NOMO-1 treated with DMSO at 0.1 percent for 48 hours (cell line): ENCODE data around the gene ATG16L2.

Source experiments
- DNase-seq: peaks from one replicate; lab custom pipeline; 2025; ENCODE audit not compliant: unreplicated experiment; lab: John Stamatoyannopoulos, UW

The ATG16L2 gene

GRCh38 chr11:72814286-72815109 lies at the start of gene ATG16L2:
Gene ATG16L2 (plus strand): TSS chr11:72814411. CDS start chr11:72814446, 35 bp downstream.
- DNase-seq = peak; percentile 77

- DNase-seq = no peak
These were observed 49.7 kb upstream of the ATG16L2 start for GRCh38 chr11:72764503-72764902.

- DNase-seq = no peak
These were observed 47.9 kb upstream of the ATG16L2 start for GRCh38 chr11:72766152-72766902.

GRCh38 chr11:72767203-72768062 lies 46.8 kb upstream of the ATG16L2 start:
- DNase-seq = no peak

GRCh38 chr11:72768581-72768980 lies 45.6 kb upstream of the ATG16L2 start:
- DNase-seq = no peak

- DNase-seq = no peak
These were observed 44.5 kb upstream of the ATG16L2 start for GRCh38 chr11:72769680-72770079.

GRCh38 chr11:72770799-72771198 lies 43.4 kb upstream of the ATG16L2 start:
- DNase-seq = no peak

- DNase-seq = no peak
These were observed 42.7 kb upstream of the ATG16L2 start for GRCh38 chr11:72771507-72771906.

GRCh38 chr11:72772059-72772458 lies 42.2 kb upstream of the ATG16L2 start:
- DNase-seq = no peak

GRCh38 chr11:72773291-72773690 lies 40.9 kb upstream of the ATG16L2 start:
- no peak for DNase-seq

- no peak for DNase-seq
These were observed 40.5 kb upstream of the ATG16L2 start for GRCh38 chr11:72773696-72774095.

GRCh38 chr11:72774499-72774898 lies 39.7 kb upstream of the ATG16L2 start:
- no peak for DNase-seq

GRCh38 chr11:72775288-72776110 lies 38.7 kb upstream of the ATG16L2 start:
- no peak for DNase-seq

- DNase-seq = no peak
These were observed 37.9 kb upstream of the ATG16L2 start for GRCh38 chr11:72776117-72776843.

- no peak for DNase-seq
These were observed 37.1 kb upstream of the ATG16L2 start for GRCh38 chr11:72776844-72777754.

GRCh38 chr11:72777755-72778278 lies 36.4 kb upstream of the ATG16L2 start:
- DNase-seq = no peak

GRCh38 chr11:72778535-72779494 lies 35.4 kb upstream of the ATG16L2 start:
- DNase-seq = no peak
